PC-9 (cell line): ENCODE results near the gene PROZ. TPM values are rescaled to one million over a fixed set of nuclear protein-coding genes. Genes with fewer than 3 reads are reported as not detected.

Experiments
- BruUV-seq: library from RNA; stranded (reverse); fragments of 400-500 nt; replicated peaks from 2 replicates; lab custom pipeline; 2021; lab: Mats Ljungman, UMichigan
- CTCF ChIA-PET: fragments of 300-600 bp; sonication (Branson Sonifier 250); formaldehyde crosslinking; loops from one replicate; lab custom pipeline; 2022; ENCODE audit warnings: antibody characterized with exemption; lab: Charles Lee
- POLR2A ChIA-PET: fragments of 300-600 bp; sonication (Branson Sonifier 250); formaldehyde crosslinking; loops from one replicate; lab custom pipeline; 2022; ENCODE audit warnings: antibody characterized with exemption; ENCODE audit not compliant: unreplicated experiment; lab: Charles Lee
- DNase-seq, 2 experiments: peaks; one replicate each; pipeline versions ENCODE4 v3.0.0 to v3.0.0-alpha.2; 2015 to 2022; ENCODE audit warnings: mixed read lengths in 1 of 2
- H2AFZ ChIP-seq: fragments of 200-600 bp; sonication (generic); 2 replicates; pipeline ENCODE4 v1.8.1; 2017; ENCODE audit warnings: antibody characterized with exemption
- H3F3A ChIP-seq: fragments of 200-600 bp; sonication (generic); 2 replicates; pipeline ENCODE4 v1.8.1; 2017; ENCODE audit warnings: antibody characterized with exemption, mild to moderate bottlenecking, low read depth; ENCODE audit not compliant: insufficient read depth
- H3K27ac ChIP-seq: fragments of 200-600 bp; sonication (generic); 2 replicates; pipeline ENCODE4 v1.6.1; 2016; ENCODE audit warnings: mixed run types
- H3K27me3 ChIP-seq: fragments of 200-600 bp; sonication (generic); 2 replicates; pipeline ENCODE4 v1.6.1; 2016; ENCODE audit warnings: low read depth, mixed run types; ENCODE audit not compliant: insufficient read depth
- H3K36me3 ChIP-seq: fragments of 200-600 bp; sonication (generic); 2 replicates; pipeline ENCODE4 v1.6.1; 2016; ENCODE audit warnings: low read depth, mixed run types
- H3K4me1 ChIP-seq: fragments of 200-600 bp; sonication (generic); replicated peaks from 2 replicates; pipeline ENCODE4 v1.6.1; 2016; ENCODE audit warnings: mixed run types; ENCODE audit not compliant: insufficient read depth
- H3K4me2 ChIP-seq: fragments of 200-600 bp; sonication (generic); 2 replicates; pipeline ENCODE4 v1.6.1; 2017; ENCODE audit warnings: mixed run types
- H3K4me3 ChIP-seq: fragments of 200-600 bp; sonication (generic); 2 replicates; pipeline ENCODE4 v1.6.1; 2016; ENCODE audit warnings: mixed run types
- H3K79me2 ChIP-seq: fragments of 200-600 bp; sonication (generic); 2 replicates; pipeline ENCODE4 v1.6.1; 2017; ENCODE audit warnings: low read depth, mixed run types
- H3K9me2 ChIP-seq: fragments of 200-600 bp; sonication (generic); 2 replicates; pipeline ENCODE4 v1.8.1; 2017; ENCODE audit warnings: mild to moderate bottlenecking; ENCODE audit not compliant: insufficient read depth
- H3K9me3 ChIP-seq: fragments of 200-600 bp; sonication (generic); 2 replicates; pipeline ENCODE4 v1.8.1; 2016; ENCODE audit warnings: low read depth; ENCODE audit not compliant: insufficient read depth
- H4K20me1 ChIP-seq: fragments of 200-600 bp; sonication (generic); 2 replicates; pipeline ENCODE4 v1.8.1; 2017; ENCODE audit not compliant: insufficient read depth
- CTCF ChIP-seq: fragments of 200-600 bp; sonication (generic); conservative IDR thresholded peaks from 2 replicates; pipeline ENCODE4 v1.6.1; 2017; ENCODE audit warnings: mixed run types, antibody characterized with exemption, mild to moderate bottlenecking, moderate library complexity
- EZH2 ChIP-seq: fragments of 200-600 bp; sonication (generic); IDR thresholded peaks from 2 replicates; pipeline ENCODE4 v1.8.0; 2017; ENCODE audit warnings: antibody characterized with exemption, low read depth
- intact Hi-C: fragments of 100-400 bp; cut with micrococcal nuclease; formaldehyde crosslinking; loops from one replicate; pipeline ENCODE4 v1.10.0; 2022; ENCODE audit not compliant: unreplicated experiment
- total RNA-seq: library from RNA; stranded (reverse); gene quantifications from 2 replicates; pipeline ENCODE4 v1.2.3, GENCODE V29; 2021

PROZ gene
- total RNA-seq, 1 experiment from 2014 or later = not detected

GRCh38 chr13:113117335-113117872, 41.0 kb upstream of the PROZ start:
- no peak for DNase-seq
- H3K27me3 ChIP-seq = peaks cover 69% of the 10 kb centered on the region
- POLR2A ChIA-PET = no interaction called here

GRCh38 chr13:113117911-113118260, 40.6 kb upstream of the PROZ start:
- Histone ChIP-seq H2AFZ (no peak overlapping the region), H3K4me1 (no peaks in the 10 kb centered on the region), H3K79me2 (no peaks in the 10 kb centered on the region), H3K9me3 (no peaks in the 10 kb centered on the region), H3K4me2 (no peak overlapping the region), H3K36me3 (no peaks in the 10 kb centered on the region), H4K20me1 (no peaks in the 10 kb centered on the region), H3K4me3 (no peak overlapping the region), H3K9me2 (no peaks in the 10 kb centered on the region), H3K27me3 (peaks cover 74% of the 10 kb centered on the region), H3K27ac (no peak overlapping the region), H3F3A (no peaks in the 10 kb centered on the region)
- no TSS peak for BruUV-seq
- intact Hi-C loops = no loop called here
- ChIA-PET CTCF (no interaction called here), POLR2A (no interaction called here)
- no peak for DNase-seq
- TF ChIP-seq EZH2 (no peak), CTCF (no peak)

More at GRCh38 chr13:113117335-113117872, 41.0 kb upstream of the PROZ start:
- no peak overlapping the region for H2AFZ ChIP-seq
- no peaks in the 10 kb centered on the region for H3K4me1 ChIP-seq
- no peaks in the 10 kb centered on the region for H3K9me3 ChIP-seq
- H3K36me3 ChIP-seq = no peaks in the 10 kb centered on the region
- no peak overlapping the region for H3K4me3 ChIP-seq
- no peak overlapping the region for H3K4me2 ChIP-seq
- no peak overlapping the region for H3K27ac ChIP-seq
- BruUV-seq = no TSS peak
- H3K79me2 ChIP-seq = no peaks in the 10 kb centered on the region
- no peaks in the 10 kb centered on the region for H3K9me2 ChIP-seq
- no peaks in the 10 kb centered on the region for H4K20me1 ChIP-seq
- TF ChIP-seq EZH2 (no peak), CTCF (no peak)
- intact Hi-C loops = no loop called here
- no peaks in the 10 kb centered on the region for H3F3A ChIP-seq
- CTCF ChIA-PET = no interaction called here

- Histone ChIP-seq H3K9me2 (no peaks in the 10 kb centered on the region), H3K79me2 (no peaks in the 10 kb centered on the region), H3K9me3 (no peaks in the 10 kb centered on the region), H3K27me3 (peaks cover 80% of the 10 kb centered on the region), H3K4me1 (no peaks in the 10 kb centered on the region), H3K27ac (no peak overlapping the region), H3K4me3 (no peak overlapping the region), H3K36me3 (no peaks in the 10 kb centered on the region), H4K20me1 (no peaks in the 10 kb centered on the region), H3F3A (no peaks in the 10 kb centered on the region), H2AFZ (no peak overlapping the region), H3K4me2 (no peak overlapping the region)
- TF ChIP-seq CTCF = no peak
- no peak for TF ChIP-seq EZH2
- BruUV-seq = no TSS peak
- POLR2A ChIA-PET = no interaction called here
- CTCF ChIA-PET = no interaction called here
- intact Hi-C loops = no loop called here
- DNase-seq = no peak
These were observed 40.0 kb upstream of the PROZ start for GRCh38 chr13:113118261-113119021.
